Mucosa of descending colon (tissue), 3 donors: Measurements from ENCODE around the gene UFSP1. TPM values are rescaled to one million over a fixed set of nuclear protein-coding genes. Genes with fewer than 3 reads are reported as not detected.
"Not testable (repeated sequence)": the region's sequence is repeated elsewhere in the genome, so short reads cannot be mapped to it uniquely, and the experiment has no call there.

Experiments
- ATAC-seq: fragments of 200-7000 bp; cut with Tn5 transposase; one replicate; pipeline ENCODE4 v1.9.1; 2020; ENCODE audit warnings: mild to moderate bottlenecking, moderate library complexity
- DNase-seq, 3 donors: peaks; one replicate each; pipeline ENCODE4 v3.0.0-alpha.2; 2020
- H3K36me3 ChIP-seq: fragments of 200-600 bp; one replicate; pipeline ENCODE4 v1.8.0; 2021; ENCODE audit warnings: low read depth, mild to moderate bottlenecking
- H3K4me1 ChIP-seq: fragments of 200-600 bp; one replicate; pipeline ENCODE4 v1.8.0; 2021; ENCODE audit warnings: low read depth, mild to moderate bottlenecking
- H3K4me3 ChIP-seq: fragments of 200-600 bp; one replicate; pipeline ENCODE4 v1.8.0; 2021; ENCODE audit warnings: mild to moderate bottlenecking
- H3K9me3 ChIP-seq: fragments of 200-600 bp; one replicate; pipeline ENCODE4 v1.8.0; 2021; ENCODE audit warnings: mild to moderate bottlenecking
- intact Hi-C, 2 donors: fragments of 100-400 bp; cut with DNase I in 1 of 2; cut with micrococcal nuclease in 1 of 2; formaldehyde crosslinking; loops; one replicate each; pipeline versions ENCODE4 v1.11.0 to v1.11.1; 2022; cut with DNase I, micrococcal nuclease
- total RNA-seq, 3 donors: library from RNA; stranded (reverse); fragmentation: NEBNext Ultra II Directional in 2 of 3; extraction: Animal tissue kit (Norgen Biotek cat#: 25700) in 2 of 3; gene quantifications; one replicate each; pipeline versions ENCODE4 v1.2.1 to v1.2.4, GENCODE V29; 2021 to 2023
- TF ChIP-seq, protein P1 (sequence below): fragments of 200-600 bp; IDR thresholded peaks from one replicate; pipeline ENCODE4 v1.8.0; 2022; ENCODE audit warnings: antibody characterized with exemption, mild to moderate bottlenecking
- donor health status: DM: no; HTN: no; CAD: no; lungs with moderate emphysema.
- donor health status: DM: no; HTN: no; CAD: no.
- donor health status: DM: no; HTN: yes; CAD: no.

The UFSP1 gene
- total RNA-seq, 3 donors from 2014 or later, result 2.1 to 3.4 (median 3.0) TPM

- Histone ChIP-seq H3K9me3 (no peaks in the 10 kb centered on the region), H3K36me3 (no peaks in the 10 kb centered on the region), H3K4me1 (peaks cover 16% of the 10 kb centered on the region), H3K4me3 (no peak overlapping the region)
- DNase-seq, result no peak
- peak; percentile 17 for ATAC-seq
- TF ChIP-seq, protein P1, sequence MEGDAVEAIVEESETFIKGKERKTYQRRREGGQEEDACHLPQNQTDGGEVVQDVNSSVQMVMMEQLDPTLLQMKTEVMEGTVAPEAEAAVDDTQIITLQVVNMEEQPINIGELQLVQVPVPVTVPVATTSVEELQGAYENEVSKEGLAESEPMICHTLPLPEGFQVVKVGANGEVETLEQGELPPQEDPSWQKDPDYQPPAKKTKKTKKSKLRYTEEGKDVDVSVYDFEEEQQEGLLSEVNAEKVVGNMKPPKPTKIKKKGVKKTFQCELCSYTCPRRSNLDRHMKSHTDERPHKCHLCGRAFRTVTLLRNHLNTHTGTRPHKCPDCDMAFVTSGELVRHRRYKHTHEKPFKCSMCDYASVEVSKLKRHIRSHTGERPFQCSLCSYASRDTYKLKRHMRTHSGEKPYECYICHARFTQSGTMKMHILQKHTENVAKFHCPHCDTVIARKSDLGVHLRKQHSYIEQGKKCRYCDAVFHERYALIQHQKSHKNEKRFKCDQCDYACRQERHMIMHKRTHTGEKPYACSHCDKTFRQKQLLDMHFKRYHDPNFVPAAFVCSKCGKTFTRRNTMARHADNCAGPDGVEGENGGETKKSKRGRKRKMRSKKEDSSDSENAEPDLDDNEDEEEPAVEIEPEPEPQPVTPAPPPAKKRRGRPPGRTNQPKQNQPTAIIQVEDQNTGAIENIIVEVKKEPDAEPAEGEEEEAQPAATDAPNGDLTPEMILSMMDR, result no peak
- intact Hi-C loops, result no loop called here
These were observed 25.4 kb upstream of the UFSP1 start for GRCh38 chr7:100914879-100915447.

DNA sequence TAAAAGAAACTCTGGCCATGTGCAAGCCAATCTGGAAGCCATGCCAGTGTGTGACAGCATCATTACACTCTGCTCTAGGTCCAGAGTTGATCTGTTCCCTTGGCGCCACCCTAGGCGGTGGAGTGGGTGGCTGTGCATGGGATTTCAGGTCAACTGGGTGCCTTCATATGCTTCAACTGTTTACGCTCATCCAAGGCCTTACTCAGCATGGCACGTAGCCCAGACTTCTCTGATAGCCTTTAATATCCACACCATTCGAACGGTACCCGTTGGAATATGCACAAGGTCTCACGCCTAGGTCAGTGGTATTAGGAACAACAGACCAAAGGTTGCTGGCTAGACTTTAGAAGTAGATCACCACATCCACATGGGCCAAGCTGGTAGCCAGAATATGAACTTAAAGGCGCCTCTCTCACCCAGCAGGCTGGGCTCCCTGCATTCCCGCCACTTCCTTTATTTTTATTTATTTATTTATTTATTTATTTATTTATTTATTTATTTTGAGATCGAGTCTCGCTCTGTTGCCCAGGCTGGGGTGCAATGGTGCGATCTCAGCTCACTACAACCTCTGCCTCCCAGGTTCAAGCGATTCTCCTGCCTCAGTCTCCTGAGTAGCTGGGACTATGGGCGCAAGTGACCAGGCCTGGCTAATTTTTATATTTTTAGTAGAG lies 24.8 kb upstream of the UFSP1 start:
- H3K9me3 ChIP-seq, result no peaks in the 10 kb centered on the region
- DNase-seq (no peak), ATAC-seq (peak; percentile 27)
- TF ChIP-seq, protein P1, result no peak
- no peaks in the 10 kb centered on the region for H3K36me3 ChIP-seq
- intact Hi-C loops, result no loop called here
- peaks cover 17% of the 10 kb centered on the region for H3K4me1 ChIP-seq
- no peak overlapping the region for H3K4me3 ChIP-seq

- Histone ChIP-seq H3K9me3 (no peaks in the 10 kb centered on the region), H3K4me1 (peaks cover 16% of the 10 kb centered on the region), H3K4me3 (no peak overlapping the region), H3K36me3 (no peaks in the 10 kb centered on the region)
- TF ChIP-seq, protein P1, result no peak
- ATAC-seq (peak; percentile 51), DNase-seq (no peak)
- intact Hi-C loops, result no loop called here
These were observed 22.0 kb upstream of the UFSP1 start for GRCh38 chr7:100911484-100911883.

- H3K9me3 ChIP-seq, H3K4me3 ChIP-seq, H3K36me3 ChIP-seq, intact Hi-C loops: not testable (repeated sequence)
- peaks cover 12% of the 10 kb centered on the region for H3K4me1 ChIP-seq
- peak; percentile 81 for ATAC-seq
- peak; percentile 57 to 68 (median 65) for DNase-seq
These were observed 20.9 kb upstream of the UFSP1 start for GRCh38 chr7:100910443-100910842.

DNA sequence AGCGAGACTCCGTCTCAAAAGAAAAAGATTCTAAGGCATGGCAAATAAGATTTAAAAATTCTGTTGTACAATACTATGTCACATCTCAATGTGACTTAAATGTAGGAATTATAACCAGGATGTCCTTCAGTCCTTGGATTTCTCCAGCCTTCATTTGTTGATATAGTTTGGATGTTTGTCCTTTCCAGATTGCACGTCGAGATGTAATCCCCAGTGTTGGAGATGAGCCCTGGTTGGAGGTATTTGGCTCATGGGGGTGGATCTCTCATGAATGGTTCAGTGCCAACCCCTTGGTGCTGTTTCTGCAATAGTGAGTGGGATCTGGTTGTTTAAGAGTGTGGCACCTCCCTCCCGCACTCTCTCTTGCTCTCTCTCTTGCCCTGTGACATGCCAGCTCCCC lies 19.0 kb upstream of the UFSP1 start:
- intact Hi-C loops, result no loop called here
- ATAC-seq (no peak), DNase-seq (no peak)

GRCh38 chr7:100902638-100903037 lies 13.1 kb upstream of the UFSP1 start:
- ATAC-seq, result no peak

More for the DNA sequence above, 19.0 kb upstream of the UFSP1 start:
- peaks cover 12% of the 10 kb centered on the region for H3K4me1 ChIP-seq
- no peaks in the 10 kb centered on the region for H3K9me3 ChIP-seq
- H3K36me3 ChIP-seq, result no peaks in the 10 kb centered on the region
- TF ChIP-seq, protein P1, result no peak
- H3K4me3 ChIP-seq, result no peak overlapping the region

More at GRCh38 chr7:100902638-100903037, 13.1 kb upstream of the UFSP1 start:
- no peaks in the 10 kb centered on the region for H3K9me3 ChIP-seq
- peaks cover 12% of the 10 kb centered on the region for H3K4me1 ChIP-seq
- H3K36me3 ChIP-seq, result peaks cover 4% of the 10 kb centered on the region
- DNase-seq, result no peak
- no peak overlapping the region for H3K4me3 ChIP-seq
- intact Hi-C loops, result no loop called here
- TF ChIP-seq, protein P1, result no peak
